Activated gamma-delta T cell treated with anti-CD3 and anti-CD28 coated beads, Interleukin-2, amount 50 U/mL, for 16 hours (primary cell): Measurements from ENCODE around the gene TMEM106A.
"Not testable (repeated sequence)": the region's sequence is repeated elsewhere in the genome, so short reads cannot be mapped to it uniquely, and the experiment has no call there.

Experiments used
- DNase-seq: peaks from one replicate; pipeline ENCODE4 v3.0.0-alpha.2; 2020; ENCODE audit warnings: low read depth

TMEM106A gene

DNA sequence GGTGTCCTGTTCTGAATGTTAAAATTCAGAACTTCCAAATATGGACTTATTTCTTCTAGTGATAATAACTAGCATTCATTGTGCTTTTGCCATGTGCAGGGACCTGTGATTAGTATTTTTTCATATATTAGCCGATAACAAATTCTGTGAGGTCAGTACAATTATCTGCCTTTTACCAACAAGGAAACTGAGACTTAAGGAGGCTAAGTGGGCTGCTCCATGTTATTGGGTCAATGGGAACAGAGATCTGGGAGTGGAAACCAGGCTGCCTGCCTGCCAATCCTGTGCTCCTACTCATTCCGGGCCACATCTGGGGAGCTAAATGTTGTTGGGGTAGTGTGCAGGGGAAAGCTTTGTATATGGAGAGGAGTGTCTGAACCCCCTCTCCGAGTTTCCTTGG, 3.7 kb downstream of the TMEM106A start:
- no peak for DNase-seq

DNA sequence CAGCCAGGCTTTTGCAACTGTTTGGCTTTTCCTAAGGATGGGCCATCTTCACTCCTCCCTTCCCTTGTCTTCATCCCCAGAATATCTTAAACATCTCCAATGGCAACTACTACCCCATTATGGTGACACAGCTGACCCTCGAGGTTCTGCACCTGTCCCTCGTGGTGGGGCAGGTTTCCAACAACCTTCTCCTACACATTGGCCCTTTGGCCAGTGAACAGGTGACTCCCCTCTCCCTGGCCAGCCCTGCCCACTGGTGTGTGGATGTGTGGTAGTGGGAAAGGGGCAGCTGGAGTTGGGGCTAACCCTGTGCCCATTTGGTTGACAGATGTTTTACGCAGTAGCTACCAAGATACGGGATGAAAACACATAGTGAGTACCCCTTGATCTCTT, 4.7 kb downstream of the TMEM106A start:
- DNase-seq = no peak

DNA sequence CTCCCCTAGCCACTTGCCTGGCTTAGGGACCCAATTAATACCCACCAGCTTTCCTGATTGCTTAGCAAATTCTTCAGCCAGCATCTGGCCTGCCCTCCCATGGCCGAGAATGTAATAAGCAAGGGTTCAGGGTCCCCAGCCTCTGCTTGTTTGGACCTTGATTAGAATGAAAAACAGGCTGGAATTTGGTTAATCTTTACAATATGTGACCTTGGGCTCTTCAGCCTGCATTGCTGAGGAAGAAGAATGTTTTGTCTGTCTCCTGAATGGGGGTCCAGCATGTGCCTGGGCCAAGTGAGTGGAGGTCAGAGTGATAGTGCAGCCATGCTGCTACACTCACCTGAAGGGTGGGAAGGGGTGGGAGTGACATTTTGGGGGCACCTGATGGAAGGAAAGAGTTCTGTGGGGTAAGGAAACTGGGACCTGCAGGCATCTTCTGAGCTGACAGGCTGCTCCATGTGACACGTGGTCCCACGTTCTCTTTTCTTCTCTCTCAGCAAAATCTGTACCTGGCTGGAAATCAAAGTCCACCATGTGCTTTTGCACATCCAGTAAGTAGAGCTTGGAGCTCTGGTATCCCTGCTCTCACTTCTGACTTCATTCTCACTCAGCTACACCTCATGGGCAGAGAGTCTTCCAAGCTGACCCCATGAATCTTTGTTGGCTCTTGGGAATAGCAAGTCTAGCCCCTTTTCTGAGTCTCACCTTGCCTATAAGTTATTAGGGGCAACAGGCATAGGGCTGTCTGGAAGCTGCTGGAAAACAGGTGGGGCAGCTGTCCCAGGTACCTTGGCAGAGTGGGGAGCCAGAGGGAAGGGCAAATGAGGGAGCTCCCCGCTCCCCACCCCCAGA, 5.3 kb downstream of the TMEM106A start:
- DNase-seq = no peak

DNA sequence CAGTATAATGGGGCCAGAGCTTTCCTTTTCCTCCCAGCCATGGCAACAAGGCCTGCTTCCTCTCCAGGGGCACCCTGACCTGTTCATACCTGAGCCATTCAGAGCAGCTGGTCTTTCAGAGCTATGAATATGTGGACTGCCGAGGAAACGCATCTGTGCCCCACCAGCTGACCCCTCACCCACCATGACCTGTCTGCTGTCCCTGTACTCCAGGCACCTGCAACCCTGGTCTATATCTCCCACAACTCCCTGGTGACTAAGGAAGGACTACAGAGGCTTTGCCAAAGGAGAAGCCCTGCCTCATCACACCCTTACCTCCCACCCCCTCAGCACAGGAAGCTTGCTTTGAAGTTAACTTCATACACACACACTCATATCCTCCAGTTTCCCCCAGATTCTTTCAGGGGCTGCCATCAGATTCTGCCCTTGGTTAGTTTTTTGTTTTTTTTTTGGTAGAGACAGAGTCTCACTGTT, 6.0 kb downstream of the TMEM106A start:
- DNase-seq = no peak

DNA sequence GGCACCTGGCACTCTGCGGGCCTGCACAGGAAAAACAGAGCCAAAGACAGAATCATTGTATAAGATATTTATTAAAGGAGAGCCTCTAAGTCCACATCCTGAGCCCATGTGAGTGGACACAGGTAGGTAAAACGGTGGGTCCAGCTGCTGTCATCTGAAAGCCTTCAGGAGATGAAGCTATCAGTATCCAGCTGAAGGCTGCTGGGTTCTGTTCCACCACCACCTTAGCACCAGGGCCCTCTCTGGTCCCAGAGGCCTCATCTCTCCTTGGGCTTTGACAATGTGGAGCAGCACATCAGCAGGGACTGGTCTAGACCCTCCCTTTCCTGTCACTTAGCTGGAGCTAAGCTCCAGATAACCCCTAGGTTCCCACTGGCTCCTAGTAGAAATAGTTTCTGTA, 7.3 kb downstream of the TMEM106A start:
- no peak for DNase-seq

DNA sequence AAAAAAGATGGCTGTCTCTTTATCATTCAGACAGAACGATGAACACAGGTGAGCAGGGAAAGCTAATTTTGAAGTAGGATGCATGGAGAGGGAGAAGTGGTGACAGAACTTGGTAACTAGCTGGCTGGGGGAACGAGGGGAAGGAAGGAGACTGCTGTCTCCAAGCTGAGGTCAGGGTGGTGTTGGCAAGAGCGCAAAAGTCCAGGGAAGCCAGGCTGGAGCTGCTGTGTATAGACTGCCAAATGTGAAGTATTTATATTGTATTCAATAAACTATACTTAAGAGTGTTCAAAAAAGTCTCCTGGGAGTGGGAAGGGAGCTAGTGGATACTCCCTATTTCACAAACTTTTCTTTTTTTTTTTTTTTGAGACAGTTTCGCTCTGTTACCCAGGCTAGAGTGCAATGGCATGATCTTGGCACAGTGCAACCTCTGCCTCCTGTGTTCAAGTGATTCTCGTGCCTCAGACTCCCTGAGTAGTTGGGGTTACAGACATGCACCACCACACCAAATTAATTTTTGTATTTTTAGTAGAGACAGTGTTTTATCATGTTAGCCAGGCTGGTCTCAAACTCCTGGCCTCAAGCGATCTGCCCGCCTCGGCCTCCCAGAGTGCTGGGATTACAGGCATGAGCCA, 8.2 kb downstream of the TMEM106A start:
- no peak for DNase-seq

DNA sequence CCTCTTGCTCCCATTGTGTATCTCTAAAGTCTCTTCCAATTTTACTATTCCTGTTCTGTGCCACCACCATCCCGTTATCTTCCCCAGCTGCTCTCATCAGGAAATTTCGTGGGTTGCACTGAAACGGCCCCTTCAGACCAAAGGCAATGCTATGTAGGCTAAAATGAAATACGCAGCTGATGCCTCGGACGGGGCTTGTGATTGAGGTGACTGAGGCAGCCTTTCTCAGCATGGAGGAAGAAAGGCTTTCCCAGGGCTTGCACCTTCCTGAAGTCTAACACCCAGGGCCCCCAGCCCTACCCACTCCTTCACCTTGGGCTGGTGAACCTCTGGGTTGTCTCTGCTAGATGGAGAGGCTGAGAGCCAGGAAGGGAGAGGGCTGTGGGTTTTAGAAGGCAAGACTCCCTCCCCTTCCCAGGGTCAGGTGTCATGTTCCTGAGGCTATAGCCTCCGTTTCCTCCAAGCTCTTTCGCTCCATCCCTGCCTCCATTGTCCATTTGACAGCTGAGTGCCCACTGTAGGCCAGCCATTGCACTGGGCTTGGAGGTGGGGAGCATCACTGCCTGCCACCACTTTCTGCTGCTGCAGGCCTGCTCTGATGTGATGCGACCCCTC, 8.9 kb downstream of the TMEM106A start:
- DNase-seq = no peak

DNA sequence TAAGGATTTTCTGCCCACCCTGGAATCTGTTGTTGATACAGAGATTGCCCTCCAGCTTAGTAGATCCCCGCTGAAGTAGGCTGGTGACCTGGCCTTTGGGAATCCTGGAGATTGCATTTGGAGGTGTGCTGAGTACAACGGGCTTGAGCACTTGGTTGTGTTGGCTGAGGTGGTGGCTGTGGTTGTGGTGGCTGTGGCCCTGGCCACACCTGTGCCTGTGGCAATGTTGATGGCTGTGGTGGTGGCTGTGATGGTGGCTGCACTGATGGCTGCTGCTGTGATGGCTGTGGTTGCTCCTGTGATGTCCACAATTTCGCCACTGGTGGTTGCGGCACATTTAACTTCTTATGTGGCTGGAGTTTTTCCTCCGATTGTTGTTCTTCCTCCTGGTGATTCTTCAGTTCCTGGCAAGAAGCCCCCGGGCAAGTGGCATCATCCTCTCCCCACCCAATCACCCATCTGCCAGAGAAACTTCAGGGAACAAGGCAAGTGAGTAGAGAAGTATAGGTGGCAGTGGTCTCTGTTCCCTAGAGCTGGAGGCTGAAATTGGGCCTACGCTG, 12.6 kb downstream of the TMEM106A start:
- no peak for DNase-seq

DNA sequence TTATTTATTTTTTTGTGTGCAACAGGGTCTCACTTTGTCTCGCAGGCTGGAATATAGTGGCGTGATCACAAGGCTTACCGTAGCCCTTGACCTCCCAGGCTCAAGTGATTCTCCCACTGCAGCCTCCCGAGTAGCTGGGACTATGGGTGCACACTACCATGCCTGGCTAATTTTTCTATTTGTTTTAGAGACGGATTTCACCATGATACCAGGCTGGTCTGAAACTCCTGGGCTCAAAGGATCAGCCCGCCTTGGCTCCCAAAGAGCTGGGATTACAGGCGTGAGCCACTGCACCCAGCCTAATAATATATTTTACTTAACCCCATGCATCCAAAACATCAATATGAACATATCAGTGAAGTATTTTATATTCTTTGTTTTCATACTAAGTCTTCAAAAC, 14.7 kb downstream of the TMEM106A start:
- no peak for DNase-seq

DNA sequence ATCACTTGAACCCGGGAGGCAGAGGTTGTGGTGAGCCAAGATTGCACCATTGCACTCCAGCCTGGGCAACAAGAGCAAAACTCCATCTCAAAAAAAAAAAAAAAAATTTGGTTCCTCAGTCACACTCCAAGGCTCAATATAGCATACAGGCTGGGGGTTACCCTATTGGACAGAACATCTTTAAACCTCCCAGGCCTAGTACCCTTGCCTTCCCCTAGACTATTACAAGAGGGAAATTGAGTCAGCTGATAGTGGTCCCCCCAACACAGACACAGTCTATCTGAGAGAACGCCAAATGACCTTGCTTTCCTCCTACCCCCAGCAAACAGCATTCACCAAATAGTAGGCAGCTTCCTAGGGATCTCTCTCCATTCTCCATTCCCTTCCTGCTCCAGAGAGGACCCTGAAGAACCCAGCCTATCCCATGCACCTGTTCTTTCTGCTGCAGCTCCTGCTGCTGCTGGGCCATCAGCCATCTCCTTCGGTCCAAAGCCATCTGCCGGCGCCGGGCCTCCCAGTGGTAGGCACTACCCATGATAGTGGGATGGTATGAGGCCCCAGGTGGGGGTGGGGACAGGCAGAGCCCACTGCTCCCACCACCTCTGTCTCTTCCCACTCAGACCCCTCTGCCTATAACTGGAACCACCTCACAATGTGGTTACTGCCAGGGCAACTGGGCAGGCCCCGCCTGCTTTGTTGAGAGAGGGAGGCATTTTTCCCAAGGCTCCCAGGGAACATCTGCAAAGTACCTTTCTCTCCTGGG, 16.5 kb downstream of the TMEM106A start, which contains the start of gene CCDC200:
TSS of gene CCDC200 (minus strand) at position 604 of the 763 bp plus-strand sequence. CDS start at position 535, 69 bp downstream.
- DNase-seq = not testable (repeated sequence)

DNA sequence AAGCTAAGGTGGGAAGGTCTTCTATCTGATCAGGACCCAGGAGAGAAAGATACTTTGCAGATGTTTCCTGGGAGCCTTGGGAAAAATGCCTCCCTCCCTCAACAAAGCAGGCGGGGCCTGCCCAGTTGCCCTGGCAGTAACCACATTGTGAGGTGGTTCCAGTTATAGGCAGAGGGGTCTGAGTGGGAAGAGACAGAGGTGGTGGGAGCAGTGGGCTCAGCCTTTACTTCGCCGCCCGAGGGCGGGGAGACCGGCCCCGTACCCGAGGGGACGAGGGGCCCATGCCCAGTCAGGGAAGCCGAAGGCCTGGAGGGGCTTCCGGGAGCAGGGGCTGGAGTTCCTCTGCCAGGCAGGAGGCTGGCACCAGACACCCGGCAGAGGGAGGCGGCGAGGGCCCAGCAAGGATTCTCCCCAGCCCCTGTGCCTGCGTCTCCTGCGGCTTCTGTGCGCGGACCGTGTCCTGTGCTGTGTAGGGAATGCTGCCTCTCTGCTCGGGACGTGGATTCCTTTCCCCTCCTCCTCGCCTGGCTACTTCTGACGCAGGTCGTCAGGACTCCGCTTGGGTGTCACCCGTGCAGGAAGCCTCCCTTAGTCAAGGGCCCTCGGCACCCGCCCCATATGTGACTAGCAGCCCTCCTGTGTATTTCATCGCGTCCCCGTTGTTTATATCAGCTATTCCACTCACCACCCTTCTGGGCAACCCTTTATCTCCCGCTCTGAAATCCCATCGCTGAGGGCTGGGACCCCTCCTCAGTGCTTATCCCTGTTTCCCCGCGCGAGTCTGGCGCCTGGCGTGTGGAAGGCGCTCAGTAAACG, 19.7 kb downstream of the TMEM106A start:
- DNase-seq = not testable (repeated sequence)

DNA sequence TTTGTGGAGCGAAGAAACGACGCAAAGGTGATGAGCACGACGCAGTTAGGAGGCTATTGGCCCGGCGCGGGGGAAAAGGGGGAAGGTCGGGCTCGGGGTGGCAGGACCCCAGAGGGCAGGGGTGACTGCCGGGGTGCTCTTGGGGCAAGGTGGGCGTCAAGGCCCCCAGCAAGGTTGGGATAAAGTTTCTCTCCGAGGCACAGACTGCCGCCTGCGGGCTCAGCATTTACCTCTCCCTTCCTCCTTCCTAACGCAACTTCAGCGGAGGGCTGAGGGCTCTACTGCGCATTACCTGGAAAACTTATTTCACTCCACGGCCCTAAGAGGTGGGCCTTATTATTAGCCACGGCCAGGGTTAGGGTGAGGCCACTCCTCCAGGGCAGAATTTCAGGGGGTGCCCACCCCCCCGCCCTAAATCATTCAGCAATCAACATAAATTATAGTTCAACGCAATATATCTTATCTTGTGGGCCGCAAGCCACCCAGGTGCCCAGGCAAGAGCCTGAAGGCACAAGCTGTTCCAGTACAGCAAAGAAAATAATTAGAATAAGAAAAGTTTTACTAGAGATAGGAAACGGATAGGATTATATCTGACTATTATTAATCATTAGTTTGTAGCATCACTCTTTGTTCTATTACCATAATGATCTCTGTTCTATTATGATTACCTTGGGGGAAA, 20.5 kb downstream of the TMEM106A start:
- DNase-seq = not testable (repeated sequence)

DNA sequence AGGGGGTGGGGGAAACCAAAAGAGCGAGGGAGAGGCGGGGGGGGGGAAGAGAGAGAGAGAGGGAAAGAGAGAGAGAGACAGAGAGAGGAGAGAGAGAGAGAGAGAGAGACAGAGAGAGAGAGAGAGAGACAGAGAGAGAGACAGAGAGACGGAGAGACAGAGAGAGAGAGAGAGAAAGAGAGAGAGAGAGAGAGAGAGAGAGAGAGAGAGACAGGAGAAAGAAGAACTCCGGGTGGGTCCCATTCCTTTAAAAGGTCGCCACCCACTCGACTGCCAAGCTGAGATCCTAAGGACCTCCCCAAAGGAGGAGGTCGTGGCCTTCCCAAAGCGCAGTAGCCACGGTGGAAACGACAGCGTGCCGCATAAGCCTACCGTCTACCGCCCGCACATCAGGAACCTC, 21.6 kb downstream of the TMEM106A start:
- not testable (repeated sequence) for DNase-seq

DNA sequence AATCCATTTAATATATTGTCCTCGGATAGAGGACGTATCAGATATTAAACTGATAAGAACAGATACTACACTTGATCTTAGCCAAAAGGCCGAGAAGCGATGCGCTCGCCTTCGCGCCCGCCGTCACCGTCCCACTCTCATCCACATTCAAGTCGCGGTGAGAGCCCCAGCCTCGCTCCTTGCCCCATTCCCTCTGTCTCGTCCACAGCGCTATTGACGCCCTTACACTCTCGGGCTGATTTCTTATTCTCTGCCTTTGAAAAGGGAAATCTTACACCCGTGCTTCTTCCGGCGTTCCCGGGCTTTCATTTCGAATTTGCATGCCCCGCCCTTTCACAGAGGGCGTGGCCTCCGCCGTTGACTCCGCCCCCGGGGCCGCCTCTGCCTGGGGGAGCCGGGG, 22.2 kb downstream of the TMEM106A start, which contains the start of gene RNU2-1:
TSS of gene RNU2-1 (minus strand) at position 101 of the 400 bp plus-strand sequence.
- DNase-seq = not testable (repeated sequence)

DNA sequence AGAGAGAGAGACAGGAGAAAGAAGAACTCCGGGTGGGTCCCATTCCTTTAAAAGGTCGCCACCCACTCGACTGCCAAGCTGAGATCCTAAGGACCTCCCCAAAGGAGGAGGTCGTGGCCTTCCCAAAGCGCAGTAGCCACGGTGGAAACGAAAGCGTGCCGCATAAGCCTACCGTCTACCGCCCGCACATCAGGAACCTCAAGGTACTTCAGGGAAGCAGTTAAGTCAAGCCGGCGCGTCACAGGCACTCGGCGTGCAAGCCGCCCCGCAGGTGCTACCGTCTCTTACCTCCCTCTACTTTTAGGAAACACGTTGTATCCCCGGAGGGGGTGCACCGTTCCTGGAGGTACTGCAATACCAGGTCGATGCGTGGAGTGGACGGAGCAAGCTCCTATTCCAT, 27.9 kb downstream of the TMEM106A start:
- DNase-seq = not testable (repeated sequence)

DNA sequence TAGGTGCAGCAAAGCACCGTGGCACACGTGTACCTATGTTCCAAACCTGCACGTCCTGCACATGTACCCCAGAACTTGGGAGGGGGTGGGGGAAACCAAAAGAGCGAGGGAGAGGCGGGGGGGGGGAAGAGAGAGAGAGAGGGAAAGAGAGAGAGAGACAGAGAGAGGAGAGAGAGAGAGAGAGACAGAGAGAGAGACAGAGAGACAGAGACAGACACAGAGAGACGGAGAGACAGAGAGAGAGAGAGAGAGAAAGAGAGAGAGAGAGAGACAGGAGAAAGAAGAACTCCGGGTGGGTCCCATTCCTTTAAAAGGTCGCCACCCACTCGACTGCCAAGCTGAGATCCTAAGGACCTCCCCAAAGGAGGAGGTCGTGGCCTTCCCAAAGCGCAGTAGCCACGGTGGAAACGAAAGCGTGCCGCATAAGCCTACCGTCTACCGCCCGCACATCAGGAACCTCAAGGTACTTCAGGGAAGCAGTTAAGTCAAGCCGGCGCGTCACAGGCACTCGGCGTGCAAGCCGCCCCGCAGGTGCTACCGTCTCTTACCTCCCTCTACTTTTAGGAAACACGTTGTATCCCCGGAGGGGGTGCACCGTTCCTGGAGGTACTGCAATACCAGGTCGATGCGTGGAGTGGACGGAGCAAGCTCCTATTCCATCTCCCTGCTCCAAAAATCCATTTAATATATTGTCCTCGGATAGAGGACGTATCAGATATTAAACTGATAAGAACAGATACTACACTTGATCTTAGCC, 29.1 kb downstream of the TMEM106A start:
- DNase-seq = not testable (repeated sequence)

DNA sequence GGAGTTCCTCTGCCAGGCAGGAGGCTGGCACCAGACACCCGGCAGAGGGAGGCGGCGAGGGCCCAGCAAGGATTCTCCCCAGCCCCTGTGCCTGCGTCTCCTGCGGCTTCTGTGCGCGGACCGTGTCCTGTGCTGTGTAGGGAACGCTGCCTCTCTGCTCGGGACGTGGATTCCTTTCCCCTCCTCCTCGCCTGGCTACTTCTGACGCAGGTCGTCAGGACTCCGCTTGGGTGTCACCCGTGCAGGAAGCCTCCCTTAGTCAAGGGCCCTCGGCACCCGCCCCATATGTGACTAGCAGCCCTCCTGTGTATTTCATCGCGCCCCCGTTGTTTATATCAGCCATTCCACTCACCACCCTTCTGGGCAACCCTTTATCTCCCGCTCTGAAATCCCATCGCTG, 34.8 kb downstream of the TMEM106A start:
- not testable (repeated sequence) for DNase-seq
